ENCODE results near the gene SCARB1. TPM values are rescaled to one million over a fixed set of nuclear protein-coding genes. Genes with fewer than 3 reads are reported as not detected.

SCARB1 gene
- total and polyA plus RNA-seq, 2 experiments from 2014 or later, result 31.0 to 62.5 TPM

GRCh38 chr12:124802361-124802760 is 61.3 kb downstream of the SCARB1 start (continued):
- TF ChIP-seq ZNF462 (CRISPR knock-in tag; IDR thresholded peaks at IDR 0.05) (no peak), NANOG (IDR thresholded peaks at IDR 0.05; ENCODE audit: borderline replicate concordance) (no peak), ZNF114 (CRISPR knock-in tag; IDR thresholded peaks at IDR 0.05) (no peak), ETS1 (IDR thresholded peaks at IDR 0.05) (no peak), ZNF331 (CRISPR knock-in tag; IDR thresholded peaks at IDR 0.05; ENCODE audit: low read depth) (no peak), JUNB (IDR thresholded peaks at IDR 0.05; ENCODE audit: unreplicated experiment) (no peak), CREB1 (CRISPR knock-in tag; IDR thresholded peaks at IDR 0.05; ENCODE audit: low read depth) (no peak), CTCF (conservative IDR thresholded peaks at IDR 0.05; ENCODE audit: low read depth in 2 of 2) (no peak), STAT1 (IDR thresholded peaks at IDR 0.05; ENCODE audit: unreplicated experiment) (no peak), EZH2 (IDR thresholded peaks at IDR 0.05; ENCODE audit: low read depth, unreplicated experiment) (no peak)

All from GM23338 (cell line).